Testis (tissue), 3 donors: ENCODE results near the gene DAZL. TPM values are rescaled to one million over a fixed set of nuclear protein-coding genes. Genes with fewer than 3 reads are reported as not detected.

Source experiments
- DNase-seq: peaks from one replicate; pipeline ENCODE4 v3.0.0-alpha.2; 2019
- H3K27ac ChIP-seq, 2 donors: fragments of 200-600 bp; sonication (generic); one replicate each; pipeline ENCODE4 v1.5.1; 2019
- H3K27me3 ChIP-seq: fragments of 200-600 bp; sonication (generic); one replicate; pipeline ENCODE4 v1.5.1; 2019
- H3K36me3 ChIP-seq: fragments of 200-600 bp; sonication (generic); one replicate; pipeline ENCODE4 v1.5.1; 2017; ENCODE audit warnings: low read depth; ENCODE audit errors: missing control alignments
- H3K4me1 ChIP-seq: fragments of 200-600 bp; sonication (generic); one replicate; pipeline ENCODE4 v1.5.1; 2019
- H3K4me3 ChIP-seq, 2 donors: fragments of 200-600 bp; sonication (generic); one replicate each; pipeline ENCODE4 v1.5.1; 2017 to 2019
- H3K9me3 ChIP-seq: fragments of 200-600 bp; sonication (generic); one replicate; pipeline ENCODE4 v1.5.1; 2017
- POLR2A ChIP-seq: fragments of 450-650 bp; IDR thresholded peaks from one replicate; pipeline ENCODE4 v1.6.1; 2017; ENCODE audit warnings: antibody characterized with exemption, mild to moderate bottlenecking, moderate library complexity
- WGBS, 2 donors: methylation state at CpG; one replicate each; pipeline ENCODE4 v1.1.5; 2018; 5-methylcytosine and 5-hydroxymethylcytosine counted together
- intact Hi-C: fragments of 100-400 bp; cut with DNase I; formaldehyde crosslinking; loops from one replicate; pipeline ENCODE4 v1.15.1; 2023; ENCODE audit warnings: low total_unique reads
- polyA plus RNA-seq: library from polyadenylated mRNA; stranded (reverse); fragments of 350-450 nt; fragmentation: Illumina TruSeq; extraction: RNeasy Lipid Tissue Mini Kit (QIAGEN cat#74804); gene quantifications from one replicate; pipeline ENCODE4 v1.2.3, GENCODE V29; 2014; ENCODE audit warnings: low read depth, low replicate concordance; ENCODE audit not compliant: insufficient read depth
- total RNA-seq, 2 donors: library from RNA; depleted of rRNA; stranded (reverse); fragments of >200 nt; gene quantifications; one replicate each; pipeline ENCODE4 v1.2.3, GENCODE V29; 2016
- TF ChIP-seq, protein P1 (sequence below), 3 experiments: fragments of 450-650 bp in 2 of 3; fragments of 200-600 bp in 1 of 3; sonication (generic) in 1 of 3; IDR thresholded peaks; one replicate each; pipeline ENCODE4 v1.5.1; 2016 to 2019; ENCODE audit warnings: antibody characterized with exemption in 3 of 3, mild to moderate bottlenecking in 2 of 3, moderate library complexity in 1 of 3

The DAZL gene
- total and polyA plus RNA-seq, 3 donors from 2014 or later, result 49.8 to 124 (median 71.5) TPM

DNA sequence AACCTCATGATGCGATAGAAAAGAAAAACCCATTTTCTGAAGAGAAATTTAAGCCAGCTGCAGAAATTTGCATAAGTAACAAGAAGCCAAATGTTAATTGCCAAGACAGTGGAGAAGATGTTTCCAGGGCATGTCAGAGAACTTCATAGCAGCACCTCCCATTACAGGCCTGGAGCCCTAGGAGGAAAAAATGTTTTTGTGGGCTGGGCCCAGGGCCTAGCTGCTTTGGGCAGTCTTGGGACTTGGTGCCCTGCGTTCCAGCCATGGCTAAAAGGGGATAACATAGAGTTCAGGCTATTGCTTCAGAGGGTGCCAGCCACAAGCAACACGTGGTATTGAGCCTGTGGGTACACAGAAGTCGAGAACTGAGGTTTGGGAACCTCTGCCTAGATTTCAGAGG is 10.9 kb upstream of the DAZL start:
- H3K36me3 ChIP-seq, result no peaks in the 10 kb centered on the region
- TF ChIP-seq, protein P1, sequence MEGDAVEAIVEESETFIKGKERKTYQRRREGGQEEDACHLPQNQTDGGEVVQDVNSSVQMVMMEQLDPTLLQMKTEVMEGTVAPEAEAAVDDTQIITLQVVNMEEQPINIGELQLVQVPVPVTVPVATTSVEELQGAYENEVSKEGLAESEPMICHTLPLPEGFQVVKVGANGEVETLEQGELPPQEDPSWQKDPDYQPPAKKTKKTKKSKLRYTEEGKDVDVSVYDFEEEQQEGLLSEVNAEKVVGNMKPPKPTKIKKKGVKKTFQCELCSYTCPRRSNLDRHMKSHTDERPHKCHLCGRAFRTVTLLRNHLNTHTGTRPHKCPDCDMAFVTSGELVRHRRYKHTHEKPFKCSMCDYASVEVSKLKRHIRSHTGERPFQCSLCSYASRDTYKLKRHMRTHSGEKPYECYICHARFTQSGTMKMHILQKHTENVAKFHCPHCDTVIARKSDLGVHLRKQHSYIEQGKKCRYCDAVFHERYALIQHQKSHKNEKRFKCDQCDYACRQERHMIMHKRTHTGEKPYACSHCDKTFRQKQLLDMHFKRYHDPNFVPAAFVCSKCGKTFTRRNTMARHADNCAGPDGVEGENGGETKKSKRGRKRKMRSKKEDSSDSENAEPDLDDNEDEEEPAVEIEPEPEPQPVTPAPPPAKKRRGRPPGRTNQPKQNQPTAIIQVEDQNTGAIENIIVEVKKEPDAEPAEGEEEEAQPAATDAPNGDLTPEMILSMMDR (IDR thresholded peaks at IDR 0.05), result no peak
- no peak for TF ChIP-seq POLR2A
- intact Hi-C loops, result no loop called here

DNA sequence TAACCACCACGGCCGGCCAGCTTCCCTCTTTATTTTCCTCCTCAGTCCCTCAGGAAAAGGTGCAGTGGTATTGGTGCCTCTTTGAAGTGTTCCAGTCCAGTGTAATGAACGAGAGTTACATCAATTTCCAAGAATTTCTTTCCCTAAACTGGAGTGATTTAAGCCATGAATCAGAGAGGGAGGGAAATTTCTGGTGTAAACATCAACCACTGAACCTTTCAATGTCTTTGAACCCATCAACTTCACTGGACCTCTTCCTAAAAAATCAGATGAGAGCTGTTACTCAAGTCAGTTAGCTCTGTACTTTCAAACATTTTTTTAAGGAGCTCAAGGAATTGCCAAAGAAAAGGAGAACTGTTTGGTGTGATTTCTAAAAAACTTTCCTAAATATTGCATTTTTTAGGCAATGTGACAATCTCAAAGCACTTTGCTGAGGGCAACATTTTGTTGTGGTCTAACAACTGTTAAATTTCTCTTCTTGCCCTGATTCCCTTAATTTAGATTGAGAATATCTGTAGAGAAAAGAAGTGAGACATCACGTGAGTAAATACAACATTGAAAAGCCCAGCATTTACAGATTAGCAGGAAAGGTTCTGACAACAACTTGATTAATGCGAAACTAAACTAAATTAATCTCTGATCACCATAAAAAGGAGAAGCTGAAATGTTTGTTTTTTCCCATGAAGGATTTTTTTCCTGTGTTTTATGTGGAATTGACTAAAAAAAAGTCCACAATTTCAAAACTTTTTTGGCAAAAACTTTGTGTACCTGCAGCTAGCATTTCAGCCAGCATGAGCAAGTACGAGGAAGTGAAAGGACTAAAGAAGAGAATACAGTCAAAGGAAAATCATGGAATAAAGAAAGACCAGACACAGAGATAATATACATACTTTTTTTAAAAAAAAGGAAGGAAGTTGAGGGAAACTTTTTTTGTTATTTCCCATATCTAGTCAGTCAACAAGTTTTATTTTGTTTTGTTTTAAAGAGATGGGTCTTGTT is 9.1 kb upstream of the DAZL start:
- no peak for DNase-seq
- Histone ChIP-seq H3K4me1 (peaks cover 3% of the 10 kb centered on the region), H3K36me3 (no peaks in the 10 kb centered on the region), H3K9me3 (no peaks in the 10 kb centered on the region), H3K4me3 (no peak overlapping the region), H3K27me3 (no peaks in the 10 kb centered on the region), H3K27ac (no peak overlapping the region)
- 82 to 83% methylated on average over 6 of the region's 6 CpGs for WGBS, 2 donors
- TF ChIP-seq, protein P1 (IDR thresholded peaks at IDR 0.05), result no peak
- intact Hi-C loops, result no loop called here

More for the DNA sequence above, 10.9 kb upstream of the DAZL start:
- H3K9me3 ChIP-seq, result no peaks in the 10 kb centered on the region
- H3K4me1 ChIP-seq, result no peaks in the 10 kb centered on the region
- no peak for DNase-seq
- no peak overlapping the region for H3K27ac ChIP-seq
- H3K27me3 ChIP-seq, result no peaks in the 10 kb centered on the region
- WGBS, 2 donors, result 81 to 93% methylated on average over 3 to 4 of the region's 4 CpGs
- H3K4me3 ChIP-seq, result no peak overlapping the region

DNA sequence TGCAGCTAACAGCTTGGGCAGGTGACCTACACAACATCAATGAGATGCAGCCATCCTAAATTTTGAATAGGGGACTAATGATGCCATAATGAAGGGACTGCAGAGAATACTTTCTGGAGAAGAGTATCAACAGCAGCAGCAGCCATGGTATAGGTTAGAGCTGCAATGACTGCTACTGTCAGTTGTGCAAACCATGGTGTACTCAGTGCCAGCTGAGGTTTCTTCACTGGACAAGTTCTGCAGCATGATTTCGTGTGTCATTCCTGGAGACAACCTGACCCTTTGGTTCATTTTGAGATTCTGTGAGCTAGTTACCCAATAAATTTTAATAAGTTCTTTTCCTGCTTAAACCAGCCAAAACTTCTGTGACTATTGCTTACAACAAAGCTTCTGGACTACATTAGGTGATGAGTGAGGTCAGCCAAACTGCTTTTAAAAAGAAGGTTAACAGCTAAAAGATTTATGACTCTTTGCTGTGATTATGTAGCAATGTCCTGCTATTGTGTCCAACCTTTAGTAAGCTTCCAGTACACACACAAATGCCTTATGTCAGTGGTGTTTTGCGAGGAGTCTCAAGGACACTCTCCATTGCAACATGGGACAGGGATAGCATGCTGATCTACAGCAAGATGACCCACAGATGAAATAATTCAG is 4.8 kb upstream of the DAZL start:
- no peak for DNase-seq

DNA sequence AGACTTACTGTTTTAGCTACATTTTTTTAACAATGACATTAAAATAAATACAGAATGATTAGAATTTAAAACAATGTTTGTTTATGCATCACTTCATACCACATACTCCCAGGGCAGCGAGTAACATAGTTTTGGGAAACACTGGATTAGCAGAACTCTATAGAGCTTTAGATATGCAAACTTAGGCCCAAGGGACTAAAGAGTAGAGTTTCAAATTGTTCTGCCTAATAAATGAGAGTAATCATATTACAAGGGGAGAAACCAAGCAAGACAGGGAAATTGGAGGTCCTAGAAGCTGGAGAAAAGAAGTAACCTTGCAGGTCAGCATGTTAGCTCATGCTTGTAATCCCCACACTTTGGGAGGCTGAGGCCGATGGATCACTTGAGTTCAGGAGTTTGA is 3.6 kb upstream of the DAZL start:
- 95 to 98% methylated on average over 2 of the region's 2 CpGs for WGBS, 2 donors
- intact Hi-C loops, result no loop called here
- no peak overlapping the region for H3K27ac ChIP-seq
- no peaks in the 10 kb centered on the region for H3K36me3 ChIP-seq
- no peak overlapping the region for H3K4me3 ChIP-seq
- H3K4me1 ChIP-seq, result peaks cover 3% of the 10 kb centered on the region
- DNase-seq, result no peak
- no peaks in the 10 kb centered on the region for H3K9me3 ChIP-seq
- H3K27me3 ChIP-seq, result no peaks in the 10 kb centered on the region
- TF ChIP-seq POLR2A, result no peak
- TF ChIP-seq, protein P1 (IDR thresholded peaks at IDR 0.05), result no peak

More for the DNA sequence above, 4.8 kb upstream of the DAZL start:
- no peak overlapping the region for H3K4me3 ChIP-seq
- WGBS, 2 donors, result 38 to 40% methylated on average over 2 of the region's 2 CpGs
- intact Hi-C loops, result no loop called here
- no peaks in the 10 kb centered on the region for H3K27me3 ChIP-seq
- H3K36me3 ChIP-seq, result no peaks in the 10 kb centered on the region
- TF ChIP-seq POLR2A, result no peak
- TF ChIP-seq, protein P1 (IDR thresholded peaks at IDR 0.05), result no peak
- H3K4me1 ChIP-seq, result peaks cover 3% of the 10 kb centered on the region
- no peak overlapping the region for H3K27ac ChIP-seq
- no peaks in the 10 kb centered on the region for H3K9me3 ChIP-seq
